ENCODE measurements around the gene CLEC4M. TPM values are rescaled to one million over a fixed set of nuclear protein-coding genes. Genes with fewer than 3 reads are reported as not detected.

Gene CLEC4M
- polyA plus RNA-seq, 1 donor (not counting 4 experiments of a cell fraction or from before 2014, with no cell fraction given) = not detected

- Histone ChIP-seq H3K4me1 (ENCODE audit: control insufficient read depth, extremely low read depth, insufficient read depth, low read length) (peaks cover 22% of the 10 kb centered on the region), H3K79me2 (ENCODE audit: control insufficient read depth, insufficient read depth, low read length) (no peaks in the 10 kb centered on the region), H3K27me3 (ENCODE audit: control insufficient read depth, extremely low read depth, insufficient read depth, low read length) (no peaks in the 10 kb centered on the region), H2AFZ (ENCODE audit: control insufficient read depth, low read length) (no peak overlapping the region), H3K9me1 (ENCODE audit: control insufficient read depth, extremely low read depth, insufficient read depth, low read length) (no peaks in the 10 kb centered on the region), H3K36me3 (ENCODE audit: control insufficient read depth in 2 of 2, extremely low read depth in 1 of 2, insufficient read depth in 2 of 2, low read length in 2 of 2) (no peaks in the 10 kb centered on the region), H4K20me1 (ENCODE audit: control insufficient read depth, extremely low read depth, insufficient read depth, low read length) (no peaks in the 10 kb centered on the region), H3K27ac (ENCODE audit: control insufficient read depth, insufficient read depth, low read length) (no peak overlapping the region), H3K4me3 (ENCODE audit: control insufficient read depth in 2 of 3, extremely low read depth in 1 of 3, insufficient read depth in 2 of 3, low read depth in 1 of 3, low read length in 3 of 3) (no peak overlapping the region), H3K9me3 (ENCODE audit: control insufficient read depth, low read depth, low read length) (peaks cover 2% of the 10 kb centered on the region), H3K4me2 (ENCODE audit: control insufficient read depth, extremely low read depth, insufficient read depth, low read depth, low read length) (no peak overlapping the region), H3K9ac (ENCODE audit: control insufficient read depth, extremely low read depth, insufficient read depth, low read length) (no peak overlapping the region)
- FAIRE-seq (no peak), DNase-seq (ENCODE audit: low read depth, low spot score) (no peak)
- TF ChIP-seq EZH2 (IDR thresholded peaks at IDR 0.05; ENCODE audit: low read length) = no peak
- TF ChIP-seq CTCF (optimal IDR thresholded peaks at IDR 0.05 in 1 of 3, IDR thresholded peaks at IDR 0.05 in 1 of 3, conservative IDR thresholded peaks at IDR 0.05 in 1 of 3; ENCODE audit: extremely low read depth in 1 of 3, insufficient read depth in 2 of 3, low read length in 3 of 3) = no peak
- dilution Hi-C loops (cut with MboI; ENCODE audit: extremely low pct_ligation_motif_present, low sequenced_read_pairs) = no loop called here
Measured at GRCh38 chr19:7808108-7808507, 45.1 kb downstream of the CLEC4M start.

GRCh38 chr19:7811989-7812388, 48.9 kb downstream of the CLEC4M start:
- Histone ChIP-seq H3K9ac (ENCODE audit: control insufficient read depth, extremely low read depth, insufficient read depth, low read length) (peak overlapping the region; percentile 35), H3K27me3 (ENCODE audit: control insufficient read depth, extremely low read depth, insufficient read depth, low read length) (no peaks in the 10 kb centered on the region), H3K79me2 (ENCODE audit: control insufficient read depth, insufficient read depth, low read length) (no peaks in the 10 kb centered on the region), H3K36me3 (ENCODE audit: control insufficient read depth in 2 of 2, extremely low read depth in 1 of 2, insufficient read depth in 2 of 2, low read length in 2 of 2) (no peaks in the 10 kb centered on the region), H3K4me1 (ENCODE audit: control insufficient read depth, extremely low read depth, insufficient read depth, low read length) (peaks cover 24% of the 10 kb centered on the region), H2AFZ (ENCODE audit: control insufficient read depth, low read length) (no peak overlapping the region), H3K4me3 (ENCODE audit: control insufficient read depth in 2 of 3, extremely low read depth in 1 of 3, insufficient read depth in 2 of 3, low read depth in 1 of 3, low read length in 3 of 3) (no peak overlapping the region), H3K27ac (ENCODE audit: control insufficient read depth, insufficient read depth, low read length) (peak overlapping the region; percentile 68), H3K4me2 (ENCODE audit: control insufficient read depth, extremely low read depth, insufficient read depth, low read depth, low read length) (peak overlapping the region; percentile 59), H3K9me1 (ENCODE audit: control insufficient read depth, extremely low read depth, insufficient read depth, low read length) (no peaks in the 10 kb centered on the region), H4K20me1 (ENCODE audit: control insufficient read depth, extremely low read depth, insufficient read depth, low read length) (no peaks in the 10 kb centered on the region), H3K9me3 (ENCODE audit: control insufficient read depth, low read depth, low read length) (peaks cover 2% of the 10 kb centered on the region)
- FAIRE-seq (peak; percentile 95), DNase-seq (ENCODE audit: low read depth, low spot score) (no peak)
- dilution Hi-C loops (cut with MboI; ENCODE audit: extremely low pct_ligation_motif_present, low sequenced_read_pairs) = no loop called here
- TF ChIP-seq CTCF (optimal IDR thresholded peaks at IDR 0.05 in 1 of 3, IDR thresholded peaks at IDR 0.05 in 1 of 3, conservative IDR thresholded peaks at IDR 0.05 in 1 of 3; ENCODE audit: extremely low read depth in 1 of 3, insufficient read depth in 2 of 3, low read length in 3 of 3) (no peak), EZH2 (IDR thresholded peaks at IDR 0.05; ENCODE audit: low read length) (no peak)
